ENCODE results near the gene SCUBE2.

Gene SCUBE2

GRCh38 chr11:9069256-9069655 is 22.1 kb downstream of the SCUBE2 start:
- TF ChIP-seq PAX5 (IDR thresholded peaks at IDR 0.05; ENCODE audit: insufficient read depth, low read length, severe bottlenecking) (no peak), SPI1 (IDR thresholded peaks at IDR 0.05; ENCODE audit: low read depth, low read length) (no peak), POLR2A (IDR thresholded peaks at IDR 0.05; ENCODE audit: low read depth, low read length) (no peak), POU2F2 (IDR thresholded peaks at IDR 0.05; ENCODE audit: low read depth, low read length) (no peak), POLR2AphosphoS5 (IDR thresholded peaks at IDR 0.05; ENCODE audit: low read depth, low read length) (no peak), TAF1 (IDR thresholded peaks at IDR 0.05; ENCODE audit: low read depth, low read length) (no peak)
- no peak for DNase-seq (ENCODE audit: insufficient read length, low spot score)
- no peak for FAIRE-seq

- no peak for FAIRE-seq
- DNase-seq (ENCODE audit: insufficient read length, low spot score), result no peak
- TF ChIP-seq POU2F2 (IDR thresholded peaks at IDR 0.05; ENCODE audit: low read depth, low read length), result no peak
- TF ChIP-seq TAF1 (IDR thresholded peaks at IDR 0.05; ENCODE audit: low read depth, low read length), result no peak
- TF ChIP-seq SPI1 (IDR thresholded peaks at IDR 0.05; ENCODE audit: low read depth, low read length), result no peak
- TF ChIP-seq PAX5 (IDR thresholded peaks at IDR 0.05; ENCODE audit: insufficient read depth, low read length, severe bottlenecking), result no peak
- TF ChIP-seq POLR2A (IDR thresholded peaks at IDR 0.05; ENCODE audit: low read depth, low read length), result no peak
- TF ChIP-seq POLR2AphosphoS5 (IDR thresholded peaks at IDR 0.05; ENCODE audit: low read depth, low read length), result no peak
Measured at GRCh38 chr11:9066433-9066925, 24.9 kb downstream of the SCUBE2 start.

GRCh38 chr11:9065607-9066432 is 25.6 kb downstream of the SCUBE2 start:
- FAIRE-seq (no peak), DNase-seq (ENCODE audit: insufficient read length, low spot score) (no peak)
- TF ChIP-seq POU2F2 (IDR thresholded peaks at IDR 0.05; ENCODE audit: low read depth, low read length) (no peak), SPI1 (IDR thresholded peaks at IDR 0.05; ENCODE audit: low read depth, low read length) (no peak), TAF1 (IDR thresholded peaks at IDR 0.05; ENCODE audit: low read depth, low read length) (no peak), POLR2AphosphoS5 (IDR thresholded peaks at IDR 0.05; ENCODE audit: low read depth, low read length) (no peak), POLR2A (IDR thresholded peaks at IDR 0.05; ENCODE audit: low read depth, low read length) (no peak), PAX5 (IDR thresholded peaks at IDR 0.05; ENCODE audit: insufficient read depth, low read length, severe bottlenecking) (no peak)

- DNase-seq (ENCODE audit: insufficient read length, low spot score) (no peak), FAIRE-seq (no peak)
- TF ChIP-seq PAX5 (IDR thresholded peaks at IDR 0.05; ENCODE audit: insufficient read depth, low read length, severe bottlenecking) (no peak), TAF1 (IDR thresholded peaks at IDR 0.05; ENCODE audit: low read depth, low read length) (no peak), POLR2AphosphoS5 (IDR thresholded peaks at IDR 0.05; ENCODE audit: low read depth, low read length) (no peak), POLR2A (IDR thresholded peaks at IDR 0.05; ENCODE audit: low read depth, low read length) (no peak)
Measured at GRCh38 chr11:9061807-9062206, 29.6 kb downstream of the SCUBE2 start.

- peak; percentile 56 for DNase-seq (ENCODE audit: insufficient read length, low spot score)
- TF ChIP-seq TAF1 (IDR thresholded peaks at IDR 0.05; ENCODE audit: low read depth, low read length) (no peak), PAX5 (IDR thresholded peaks at IDR 0.05; ENCODE audit: insufficient read depth, low read length, severe bottlenecking) (peak; percentile 33), POU2F2 (IDR thresholded peaks at IDR 0.05; ENCODE audit: low read depth, low read length) (peak; percentile 37; the same call in 1 of the 2 replicates), POLR2A (IDR thresholded peaks at IDR 0.05; ENCODE audit: low read depth, low read length) (no peak), SPI1 (IDR thresholded peaks at IDR 0.05; ENCODE audit: low read depth, low read length) (peak; percentile 7; the same call in 1 of the 2 replicates)
- FAIRE-seq, result peak; percentile 97
Measured at GRCh38 chr11:9060700-9061111, 30.7 kb downstream of the SCUBE2 start.

GRCh38 chr11:9059406-9059805 is 32.0 kb downstream of the SCUBE2 start:
- no peak for DNase-seq (ENCODE audit: insufficient read length, low spot score)
- FAIRE-seq, result peak; percentile 74
- TF ChIP-seq POLR2AphosphoS5 (IDR thresholded peaks at IDR 0.05; ENCODE audit: low read depth, low read length) (no peak), SPI1 (IDR thresholded peaks at IDR 0.05; ENCODE audit: low read depth, low read length) (no peak)

- no peak for TF ChIP-seq POLR2AphosphoS5 (IDR thresholded peaks at IDR 0.05; ENCODE audit: low read depth, low read length)
- TF ChIP-seq SPI1 (IDR thresholded peaks at IDR 0.05; ENCODE audit: low read depth, low read length), result no peak
- TF ChIP-seq POU2F2 (IDR thresholded peaks at IDR 0.05; ENCODE audit: low read depth, low read length), result no peak
- TF ChIP-seq PAX5 (IDR thresholded peaks at IDR 0.05; ENCODE audit: insufficient read depth, low read length, severe bottlenecking), result no peak
- TF ChIP-seq POLR2A (IDR thresholded peaks at IDR 0.05; ENCODE audit: low read depth, low read length), result no peak
- no peak for TF ChIP-seq TAF1 (IDR thresholded peaks at IDR 0.05; ENCODE audit: low read depth, low read length)
- no peak for FAIRE-seq
Measured at GRCh38 chr11:9057888-9058287, 33.5 kb downstream of the SCUBE2 start.

GRCh38 chr11:9057007-9057406 is 34.4 kb downstream of the SCUBE2 start:
- no peak for TF ChIP-seq SPI1 (IDR thresholded peaks at IDR 0.05; ENCODE audit: low read depth, low read length)
- TF ChIP-seq TAF1 (IDR thresholded peaks at IDR 0.05; ENCODE audit: low read depth, low read length), result no peak
- TF ChIP-seq POLR2A (IDR thresholded peaks at IDR 0.05; ENCODE audit: low read depth, low read length), result no peak
- DNase-seq (ENCODE audit: insufficient read length, low spot score) (no peak), FAIRE-seq (no peak)

More at GRCh38 chr11:9057888-9058287, 33.5 kb downstream of the SCUBE2 start:
- no peak for DNase-seq (ENCODE audit: insufficient read length, low spot score)

DNA sequence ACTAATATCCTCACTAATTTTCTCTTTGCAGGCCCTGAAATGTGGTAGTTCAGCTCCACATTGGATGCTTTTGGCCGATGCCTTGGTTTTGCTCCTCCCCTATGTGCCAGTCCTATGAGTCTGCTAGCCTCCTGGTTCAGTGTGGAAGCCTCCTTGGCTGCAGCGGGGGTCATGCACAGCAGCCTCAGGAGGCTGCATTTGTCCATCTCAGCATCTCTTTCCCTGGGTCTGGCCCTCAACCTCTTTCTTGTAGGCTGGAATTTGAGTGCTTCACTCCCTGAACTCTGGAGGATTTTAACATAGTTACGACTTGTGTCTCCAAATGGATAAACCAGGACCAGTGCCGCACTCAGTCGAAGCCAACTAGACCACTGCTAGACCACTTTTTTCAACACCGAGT is 34.9 kb downstream of the SCUBE2 start:
- DNase-seq (ENCODE audit: insufficient read length, low spot score) (no peak), FAIRE-seq (no peak)
- TF ChIP-seq POLR2A (IDR thresholded peaks at IDR 0.05; ENCODE audit: low read depth, low read length), result no peak
- TF ChIP-seq POU2F2 (IDR thresholded peaks at IDR 0.05; ENCODE audit: low read depth, low read length), result no peak
- TF ChIP-seq PAX5 (IDR thresholded peaks at IDR 0.05; ENCODE audit: insufficient read depth, low read length, severe bottlenecking), result no peak
- TF ChIP-seq POLR2AphosphoS5 (IDR thresholded peaks at IDR 0.05; ENCODE audit: low read depth, low read length), result no peak
- TF ChIP-seq TAF1 (IDR thresholded peaks at IDR 0.05; ENCODE audit: low read depth, low read length), result no peak
- no peak for TF ChIP-seq SPI1 (IDR thresholded peaks at IDR 0.05; ENCODE audit: low read depth, low read length)

Measured in GM12891 (cell line).